Ovary (tissue), 3 donors: ENCODE results near the gene UGT1A7.

Experiments used
- POLR2A ChIP-seq: fragments of 450-650 bp; IDR thresholded peaks from one replicate; pipeline ENCODE4 v1.6.1; 2017; ENCODE audit warnings: antibody characterized with exemption, mild to moderate bottlenecking, moderate library complexity
- TF ChIP-seq, protein P1 (sequence below), 3 donors: fragments of 450-650 bp in 2 of 3; fragments of 200-600 bp in 1 of 3; IDR thresholded peaks; one replicate each; pipeline versions ENCODE4 v1.5.1 to v1.8.0; 2016 to 2022; ENCODE audit warnings: antibody characterized with exemption in 3 of 3, mild to moderate bottlenecking in 1 of 3
- donor health status: DM: no; HTN: no; CAD: no.

DNA sequence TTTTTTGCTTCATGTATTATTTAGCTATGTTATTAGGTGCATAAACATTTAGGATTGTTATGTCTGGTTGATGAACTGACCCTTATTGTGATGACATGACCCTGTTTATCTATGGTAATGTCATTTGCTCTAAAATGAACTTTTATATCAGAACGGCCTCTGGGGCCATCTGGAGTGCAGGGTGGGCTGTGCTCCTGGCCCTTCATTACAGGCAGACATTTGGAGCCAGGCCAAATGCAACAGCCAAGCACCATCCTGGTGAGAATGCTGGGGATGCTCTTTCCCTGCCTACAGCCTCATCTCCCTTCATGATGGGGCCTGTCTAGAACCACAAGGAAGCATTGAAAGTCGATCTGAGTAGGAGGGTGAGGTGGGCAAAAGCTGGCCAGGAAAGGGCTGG lies 134.6 kb downstream of the UGT1A7 start:
- TF ChIP-seq, protein P1, sequence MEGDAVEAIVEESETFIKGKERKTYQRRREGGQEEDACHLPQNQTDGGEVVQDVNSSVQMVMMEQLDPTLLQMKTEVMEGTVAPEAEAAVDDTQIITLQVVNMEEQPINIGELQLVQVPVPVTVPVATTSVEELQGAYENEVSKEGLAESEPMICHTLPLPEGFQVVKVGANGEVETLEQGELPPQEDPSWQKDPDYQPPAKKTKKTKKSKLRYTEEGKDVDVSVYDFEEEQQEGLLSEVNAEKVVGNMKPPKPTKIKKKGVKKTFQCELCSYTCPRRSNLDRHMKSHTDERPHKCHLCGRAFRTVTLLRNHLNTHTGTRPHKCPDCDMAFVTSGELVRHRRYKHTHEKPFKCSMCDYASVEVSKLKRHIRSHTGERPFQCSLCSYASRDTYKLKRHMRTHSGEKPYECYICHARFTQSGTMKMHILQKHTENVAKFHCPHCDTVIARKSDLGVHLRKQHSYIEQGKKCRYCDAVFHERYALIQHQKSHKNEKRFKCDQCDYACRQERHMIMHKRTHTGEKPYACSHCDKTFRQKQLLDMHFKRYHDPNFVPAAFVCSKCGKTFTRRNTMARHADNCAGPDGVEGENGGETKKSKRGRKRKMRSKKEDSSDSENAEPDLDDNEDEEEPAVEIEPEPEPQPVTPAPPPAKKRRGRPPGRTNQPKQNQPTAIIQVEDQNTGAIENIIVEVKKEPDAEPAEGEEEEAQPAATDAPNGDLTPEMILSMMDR (IDR thresholded peaks at IDR 0.05) = no peak
- TF ChIP-seq POLR2A = no peak
